GM21423 (cell line): ENCODE results near the gene TOMT.

Source experiments
- ATAC-seq: cut with Tn5 transposase; IDR thresholded peaks from one replicate; pipeline ENCODE4 v1.9.1; 2021; ENCODE audit warnings: mild to moderate bottlenecking, moderate library complexity; ENCODE audit not compliant: unreplicated experiment

Gene TOMT

GRCh38 chr11:72157131-72157530 lies 51.4 kb downstream of the TOMT start:
- no peak for ATAC-seq
